ENCODE results near the gene KAZN.

KAZN gene

DNA sequence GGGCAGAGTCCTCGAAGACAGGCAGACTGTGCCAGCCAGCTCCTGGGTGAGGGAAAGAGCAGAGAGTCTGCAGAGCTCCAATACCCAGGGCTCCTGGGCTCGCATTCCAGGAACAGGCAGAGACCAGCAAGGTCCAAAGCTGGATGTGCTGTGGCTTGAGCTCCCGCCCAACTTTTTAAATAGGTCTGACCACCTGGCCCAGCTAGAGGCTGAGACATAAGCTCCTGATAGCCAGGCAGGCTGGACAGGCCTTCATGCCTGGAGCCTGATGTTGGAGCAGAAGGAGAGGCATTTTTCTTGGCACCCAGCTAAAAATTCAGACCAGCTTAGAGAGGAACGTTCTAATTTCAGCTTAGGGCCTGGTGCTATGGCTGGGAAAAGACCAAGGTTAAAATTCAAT is 376.6 kb downstream of the KAZN start:
- Histone ChIP-seq H3K27me3 (ENCODE audit: insufficient read depth, low read length) (peaks cover 6% of the 10 kb centered on the region; the same call in 1 of the 2 replicates), H2AFZ (ENCODE audit: low read length) (no peak overlapping the region), H3K4me2 (ENCODE audit: low read length) (no peak overlapping the region), H3K79me2 (ENCODE audit: insufficient read depth, low read length) (no peaks in the 10 kb centered on the region), H3K4me3 (ENCODE audit: low read depth, low read length, poor library complexity, severe bottlenecking) (no peak overlapping the region), H3K9me3 (ENCODE audit: low read length) (0 out of 2 replicates have a peak, but pooled peaks cover 2% of the 10 kb centered on the region), H4K20me1 (ENCODE audit: insufficient read depth, low read length) (no peaks in the 10 kb centered on the region), H3K9me2 (ENCODE audit: low read depth, low read length) (no peaks in the 10 kb centered on the region), H3K27ac (ENCODE audit: low read depth, low read length, poor library complexity, severe bottlenecking) (no peak overlapping the region), H3K9ac (ENCODE audit: low read length) (no peak overlapping the region), H3F3A (ENCODE audit: insufficient read depth, low read length) (no peaks in the 10 kb centered on the region), H3K4me1 (ENCODE audit: insufficient read depth, low read length, severe bottlenecking) (peaks cover 13% of the 10 kb centered on the region), H3K36me3 (ENCODE audit: insufficient read depth, low read length) (no peaks in the 10 kb centered on the region; the same call in 1 of the 2 replicates)
- TF ChIP-seq, protein P1, sequence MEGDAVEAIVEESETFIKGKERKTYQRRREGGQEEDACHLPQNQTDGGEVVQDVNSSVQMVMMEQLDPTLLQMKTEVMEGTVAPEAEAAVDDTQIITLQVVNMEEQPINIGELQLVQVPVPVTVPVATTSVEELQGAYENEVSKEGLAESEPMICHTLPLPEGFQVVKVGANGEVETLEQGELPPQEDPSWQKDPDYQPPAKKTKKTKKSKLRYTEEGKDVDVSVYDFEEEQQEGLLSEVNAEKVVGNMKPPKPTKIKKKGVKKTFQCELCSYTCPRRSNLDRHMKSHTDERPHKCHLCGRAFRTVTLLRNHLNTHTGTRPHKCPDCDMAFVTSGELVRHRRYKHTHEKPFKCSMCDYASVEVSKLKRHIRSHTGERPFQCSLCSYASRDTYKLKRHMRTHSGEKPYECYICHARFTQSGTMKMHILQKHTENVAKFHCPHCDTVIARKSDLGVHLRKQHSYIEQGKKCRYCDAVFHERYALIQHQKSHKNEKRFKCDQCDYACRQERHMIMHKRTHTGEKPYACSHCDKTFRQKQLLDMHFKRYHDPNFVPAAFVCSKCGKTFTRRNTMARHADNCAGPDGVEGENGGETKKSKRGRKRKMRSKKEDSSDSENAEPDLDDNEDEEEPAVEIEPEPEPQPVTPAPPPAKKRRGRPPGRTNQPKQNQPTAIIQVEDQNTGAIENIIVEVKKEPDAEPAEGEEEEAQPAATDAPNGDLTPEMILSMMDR (IDR thresholded peaks at IDR 0.05; ENCODE audit: low read length): no peak
- TF ChIP-seq EZH2 (IDR thresholded peaks at IDR 0.05; ENCODE audit: borderline replicate concordance, low read length): no peak

DNA sequence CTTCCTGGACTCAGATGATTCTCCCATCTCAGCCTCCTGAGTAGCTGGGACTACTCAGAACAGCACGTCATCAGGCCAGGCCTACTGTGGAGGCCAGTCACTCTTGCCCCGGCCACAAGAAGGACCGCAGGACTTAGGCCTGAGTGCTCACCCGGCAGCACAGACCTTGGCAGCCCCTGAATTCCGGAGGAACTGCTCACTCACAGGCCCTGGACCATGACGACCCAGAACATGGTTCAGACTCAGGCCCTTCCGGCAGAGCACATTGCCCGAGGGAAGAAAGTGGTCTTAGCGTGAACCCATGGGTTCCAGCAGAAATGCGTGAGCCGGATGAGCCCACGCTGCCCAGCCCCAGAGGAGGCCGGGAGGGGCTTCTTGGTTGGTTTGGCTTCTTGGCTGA is 377.8 kb downstream of the KAZN start:
- no peak overlapping the region for H3K27ac ChIP-seq (ENCODE audit: low read depth, low read length, poor library complexity, severe bottlenecking)
- H3K79me2 ChIP-seq (ENCODE audit: insufficient read depth, low read length): no peaks in the 10 kb centered on the region
- 0 out of 2 replicates have a peak, but pooled peaks cover 2% of the 10 kb centered on the region for H3K9me3 ChIP-seq (ENCODE audit: low read length)
- H3K9ac ChIP-seq (ENCODE audit: low read length): no peak overlapping the region
- no peaks in the 10 kb centered on the region for H3F3A ChIP-seq (ENCODE audit: insufficient read depth, low read length)
- no peaks in the 10 kb centered on the region for H4K20me1 ChIP-seq (ENCODE audit: insufficient read depth, low read length)
- peaks cover 6% of the 10 kb centered on the region for H3K4me1 ChIP-seq (ENCODE audit: insufficient read depth, low read length, severe bottlenecking)
- no peak overlapping the region for H2AFZ ChIP-seq (ENCODE audit: low read length)
- peaks cover 6% of the 10 kb centered on the region; the same call in 1 of the 2 replicates for H3K27me3 ChIP-seq (ENCODE audit: insufficient read depth, low read length)
- H3K9me2 ChIP-seq (ENCODE audit: low read depth, low read length): no peaks in the 10 kb centered on the region
- no peak overlapping the region for H3K4me2 ChIP-seq (ENCODE audit: low read length)
- TF ChIP-seq, protein P1 (IDR thresholded peaks at IDR 0.05; ENCODE audit: low read length): no peak
- no peak for TF ChIP-seq EZH2 (IDR thresholded peaks at IDR 0.05; ENCODE audit: borderline replicate concordance, low read length)
- H3K36me3 ChIP-seq (ENCODE audit: insufficient read depth, low read length): no peaks in the 10 kb centered on the region; the same call in 1 of the 2 replicates
- no peak overlapping the region for H3K4me3 ChIP-seq (ENCODE audit: low read depth, low read length, poor library complexity, severe bottlenecking)

- Histone ChIP-seq H3F3A (ENCODE audit: insufficient read depth, low read length) (no peaks in the 10 kb centered on the region), H3K36me3 (ENCODE audit: insufficient read depth, low read length) (no peaks in the 10 kb centered on the region; the same call in 1 of the 2 replicates), H3K9me3 (ENCODE audit: low read length) (0 out of 2 replicates have a peak, but pooled peaks cover 2% of the 10 kb centered on the region), H3K9me2 (ENCODE audit: low read depth, low read length) (no peaks in the 10 kb centered on the region), H3K27me3 (ENCODE audit: insufficient read depth, low read length) (peaks cover 6% of the 10 kb centered on the region; the same call in 1 of the 2 replicates), H3K4me2 (ENCODE audit: low read length) (no peak overlapping the region), H3K4me1 (ENCODE audit: insufficient read depth, low read length, severe bottlenecking) (peaks cover 6% of the 10 kb centered on the region), H4K20me1 (ENCODE audit: insufficient read depth, low read length) (no peaks in the 10 kb centered on the region), H3K4me3 (ENCODE audit: low read depth, low read length, poor library complexity, severe bottlenecking) (no peak overlapping the region), H3K9ac (ENCODE audit: low read length) (no peak overlapping the region), H3K27ac (ENCODE audit: low read depth, low read length, poor library complexity, severe bottlenecking) (no peak overlapping the region), H2AFZ (ENCODE audit: low read length) (no peak overlapping the region), H3K79me2 (ENCODE audit: insufficient read depth, low read length) (no peaks in the 10 kb centered on the region)
- TF ChIP-seq, protein P1 (IDR thresholded peaks at IDR 0.05; ENCODE audit: low read length): no peak
- no peak for TF ChIP-seq EZH2 (IDR thresholded peaks at IDR 0.05; ENCODE audit: borderline replicate concordance, low read length)
These were observed 378.9 kb downstream of the KAZN start for GRCh38 chr1:14977338-14977931.
